CD4-positive, CD25-positive, alpha-beta regulatory T cell (primary cell): Measurements from ENCODE around the gene CCT7. TPM values are rescaled to one million over a fixed set of nuclear protein-coding genes. Genes with fewer than 3 reads are reported as not detected.
A peak's percentile ranks its signal among the peaks of the same experiment; 100 is the strongest.

ENCODE experiments used
- ATAC-seq, 2 donors: fragments of 150-1000 bp; cut with Tn5 transposase; one replicate each; pipeline ENCODE4 v1.10.0; 2021; ENCODE audit warnings: low read depth in 2 of 2, moderate number of reproducible peaks in 2 of 2, moderate library complexity in 1 of 2
- DNase-seq, 3 donors: peaks; one replicate each; pipeline versions ENCODE4 v3.0.0 to v3.0.0-alpha.2; 2012 to 2022; ENCODE audit warnings: mixed read lengths in 1 of 3
- H3K27ac ChIP-seq: one replicate; pipeline ENCODE4 v1.7.0; 2013; ENCODE audit warnings: mild to moderate bottlenecking, low read length; ENCODE audit not compliant: insufficient read depth, poor library complexity, severe bottlenecking
- H3K27me3 ChIP-seq: one replicate; pipeline ENCODE4 v1.7.0; 2013; ENCODE audit warnings: low read length; ENCODE audit not compliant: control insufficient read depth, insufficient read depth
- H3K36me3 ChIP-seq: one replicate; pipeline ENCODE4 v1.7.0; 2013; ENCODE audit warnings: mild to moderate bottlenecking, low read length, moderate library complexity; ENCODE audit not compliant: control insufficient read depth, insufficient read depth
- H3K4me1 ChIP-seq: 2 replicates; pipeline ENCODE4 v1.7.0; 2013; ENCODE audit warnings: mild to moderate bottlenecking, low read length; ENCODE audit not compliant: insufficient read depth, control insufficient read depth, poor library complexity, severe bottlenecking
- H3K4me3 ChIP-seq: one replicate; pipeline ENCODE4 v1.7.0; 2013; ENCODE audit warnings: low read depth, mild to moderate bottlenecking, low read length, moderate library complexity
- H3K9me3 ChIP-seq, 2 experiments: 1 replicate in 1 of 2; 2 replicates in 1 of 2; pipeline ENCODE4 v1.7.0; 2013; ENCODE audit warnings: low read length in 2 of 2, mild to moderate bottlenecking in 1 of 2, moderate library complexity in 1 of 2; ENCODE audit not compliant: control insufficient read depth in 2 of 2
- H3K27ac Mint-ChIP-seq, 3 donors: one replicate each; pipeline ENCODE4 v1.8.0; 2020 to 2022; ENCODE audit warnings: mild to moderate bottlenecking in 3 of 3, mixed read lengths in 3 of 3, moderate library complexity in 2 of 3
- H3K27me3 Mint-ChIP-seq: one replicate; pipeline ENCODE4 v1.8.0; 2022; ENCODE audit warnings: mild to moderate bottlenecking, mixed read lengths
- H3K36me3 Mint-ChIP-seq: one replicate; pipeline ENCODE4 v1.8.0; 2020; ENCODE audit warnings: mixed read lengths
- H3K4me1 Mint-ChIP-seq, 4 donors: one replicate each; pipeline ENCODE4 v1.8.0; 2020 to 2022; ENCODE audit warnings: mixed read lengths in 4 of 4, mild to moderate bottlenecking in 1 of 4
- H3K4me3 Mint-ChIP-seq, 4 donors: one replicate each; pipeline ENCODE4 v1.8.0; 2020 to 2022; ENCODE audit warnings: mild to moderate bottlenecking in 4 of 4, mixed read lengths in 4 of 4, moderate library complexity in 3 of 4
- H3K9me3 Mint-ChIP-seq, 7 donors: one replicate each; pipeline ENCODE4 v1.8.0; 2020 to 2022; ENCODE audit warnings: mixed read lengths in 7 of 7, mild to moderate bottlenecking in 3 of 7, moderate library complexity in 2 of 7
- polyA plus RNA-seq, 4 donors: library from polyadenylated mRNA; unstranded; fragments of 300-500 nt; fragmentation: Illumina TruSeq; gene quantifications; one replicate each; pipeline ENCODE4 v1.2.3, GENCODE V29; 2021
- total RNA-seq: library from RNA; stranded (reverse); gene quantifications from one replicate; pipeline ENCODE4 v1.2.3, GENCODE V29; 2022

The CCT7 gene
- total and polyA plus RNA-seq, 5 donors from 2014 or later: 114 to 287 (median 275) TPM

GRCh38 chr2:73232403-73233153, 1.5 kb upstream of the CCT7 start:
- H3K4me3 ChIP-seq: peak overlapping the region; percentile 93
- Mint-ChIP-seq H3K4me3 (peak overlapping the region; percentile 95 to 99 (median 98)), H3K9me3 (no peaks in the 10 kb centered on the region), H3K4me1 (peaks cover 12 to 39% (median 27%) of the 10 kb centered on the region in 4 donors), H3K27me3 (no peaks in the 10 kb centered on the region), H3K36me3 (peaks cover 5% of the 10 kb centered on the region), H3K27ac (peak overlapping the region in 2 of 3 donors; percentile 88 to 93)
- H3K36me3 ChIP-seq: peaks cover 2% of the 10 kb centered on the region
- H3K27me3 ChIP-seq: no peaks in the 10 kb centered on the region
- H3K27ac ChIP-seq: peak overlapping the region; percentile 95
- ATAC-seq (no peak), DNase-seq (peak in 2 of 3 donors; percentile 10 to 67)
- H3K4me1 ChIP-seq: peaks cover 43% of the 10 kb centered on the region
- no peaks in the 10 kb centered on the region for H3K9me3 ChIP-seq

- Histone ChIP-seq H3K36me3 (peaks cover 4% of the 10 kb centered on the region), H3K4me1 (peaks cover 43% of the 10 kb centered on the region), H3K27ac (peak within 1 kb of the TSS; percentile 95), H3K27me3 (no peaks in the 10 kb centered on the region), H3K4me3 (peak within 1 kb of the TSS; percentile 93), H3K9me3 (no peaks in the 10 kb centered on the region)
- DNase-seq: peak; percentile 95 to 98 (median 96)
- Mint-ChIP-seq H3K27ac (peak within 1 kb of the TSS; percentile 88 to 95 (median 93)), H3K4me3 (peak within 1 kb of the TSS; percentile 95 to 99 (median 98)), H3K9me3 (no peaks in the 10 kb centered on the region), H3K27me3 (no peaks in the 10 kb centered on the region), H3K36me3 (peaks cover 5% of the 10 kb centered on the region), H3K4me1 (peaks cover 12 to 43% (median 30%) of the 10 kb centered on the region in 4 donors)
- peak; percentile 85 to 88 for ATAC-seq
Measured at GRCh38 chr2:73233154-73233931, 765 bp upstream of the CCT7 start, which contains the start of gene PRADC1. Gene PRADC1, minus strand, starts transcription at chr2:73233239. Its CDS starts 79 bp downstream, at chr2:73233160.

- H3K9me3 Mint-ChIP-seq: no peaks in the 10 kb centered on the region
- peak overlapping the region; percentile 65 to 93 (median 88) for H3K27ac Mint-ChIP-seq
- no peaks in the 10 kb centered on the region for H3K9me3 ChIP-seq
- H3K4me3 Mint-ChIP-seq: peak overlapping the region; percentile 95 to 99 (median 98)
- no peaks in the 10 kb centered on the region for H3K27me3 ChIP-seq
- peaks cover 12 to 56% (median 43%) of the 10 kb centered on the region in 4 donors for H3K4me1 Mint-ChIP-seq
- ATAC-seq (no peak), DNase-seq (peak in 2 of 3 donors; percentile 9 to 37)
- H3K4me1 ChIP-seq: peaks cover 43% of the 10 kb centered on the region
- no peaks in the 10 kb centered on the region for H3K27me3 Mint-ChIP-seq
- peak overlapping the region; percentile 93 for H3K4me3 ChIP-seq
- H3K36me3 ChIP-seq: peaks cover 19% of the 10 kb centered on the region
- H3K36me3 Mint-ChIP-seq: peaks cover 5% of the 10 kb centered on the region
- H3K27ac ChIP-seq: peak overlapping the region; percentile 95
Measured at GRCh38 chr2:73235315-73236028, 1.4 kb downstream of the CCT7 start.

- Histone ChIP-seq H3K27ac (no peak overlapping the region), H3K9me3 (no peaks in the 10 kb centered on the region), H3K4me3 (no peak overlapping the region), H3K36me3 (peaks cover 30% of the 10 kb centered on the region), H3K27me3 (no peaks in the 10 kb centered on the region), H3K4me1 (peaks cover 43% of the 10 kb centered on the region)
- Mint-ChIP-seq H3K27me3 (no peaks in the 10 kb centered on the region), H3K9me3 (no peaks in the 10 kb centered on the region), H3K36me3 (peaks cover 5% of the 10 kb centered on the region), H3K27ac (peak overlapping the region; percentile 1 to 90 (median 7)), H3K4me1 (peaks cover 12 to 56% (median 41%) of the 10 kb centered on the region in 4 donors), H3K4me3 (peak overlapping the region in 3 of 4 donors; percentile 18 to 98 (median 98))
- ATAC-seq (no peak), DNase-seq (no peak)
Measured at GRCh38 chr2:73237168-73237567, 3.1 kb downstream of the CCT7 start.

GRCh38 chr2:73238149-73238548, 4.0 kb downstream of the CCT7 start:
- peak overlapping the region in 2 of 3 donors; percentile 78 to 85 for H3K27ac Mint-ChIP-seq

GRCh38 chr2:73238976-73239375, 4.9 kb downstream of the CCT7 start:
- H3K36me3 ChIP-seq: peaks cover 45% of the 10 kb centered on the region
- H3K36me3 Mint-ChIP-seq: peaks cover 9% of the 10 kb centered on the region

More at GRCh38 chr2:73238149-73238548, 4.0 kb downstream of the CCT7 start:
- Histone ChIP-seq H3K36me3 (peaks cover 37% of the 10 kb centered on the region), H3K9me3 (no peaks in the 10 kb centered on the region), H3K27ac (peak overlapping the region; percentile 29), H3K4me1 (peaks cover 38% of the 10 kb centered on the region), H3K27me3 (no peaks in the 10 kb centered on the region), H3K4me3 (no peak overlapping the region)
- Mint-ChIP-seq H3K4me3 (peak overlapping the region in 2 of 4 donors; percentile 31 to 56), H3K27me3 (no peaks in the 10 kb centered on the region), H3K36me3 (peaks cover 7% of the 10 kb centered on the region), H3K4me1 (peaks cover 12 to 52% (median 39%) of the 10 kb centered on the region in 4 donors), H3K9me3 (no peaks in the 10 kb centered on the region)
- DNase-seq (no peak), ATAC-seq (no peak)

GRCh38 chr2:73239776-73240175, 5.7 kb downstream of the CCT7 start:
- DNase-seq (no peak), ATAC-seq (no peak)
- H3K27me3 ChIP-seq: no peaks in the 10 kb centered on the region
- H3K27me3 Mint-ChIP-seq: no peaks in the 10 kb centered on the region
- no peak overlapping the region for H3K4me3 Mint-ChIP-seq
- peaks cover 9% of the 10 kb centered on the region for H3K36me3 Mint-ChIP-seq
- H3K4me1 ChIP-seq: peaks cover 28% of the 10 kb centered on the region
- no peaks in the 10 kb centered on the region for H3K9me3 Mint-ChIP-seq
- H3K27ac Mint-ChIP-seq: peak overlapping the region in 1 of 3 donors; percentile 43
- H3K4me3 ChIP-seq: no peak overlapping the region
- H3K9me3 ChIP-seq: no peaks in the 10 kb centered on the region
- H3K27ac ChIP-seq: no peak overlapping the region
- H3K4me1 Mint-ChIP-seq: peaks cover 12 to 50% (median 39%) of the 10 kb centered on the region in 4 donors
- peaks cover 53% of the 10 kb centered on the region for H3K36me3 ChIP-seq

More at GRCh38 chr2:73238976-73239375, 4.9 kb downstream of the CCT7 start:
- Mint-ChIP-seq H3K4me1 (peaks cover 12 to 51% (median 38%) of the 10 kb centered on the region in 4 donors), H3K9me3 (no peaks in the 10 kb centered on the region), H3K27ac (peak overlapping the region in 1 of 3 donors; percentile 78), H3K27me3 (no peaks in the 10 kb centered on the region), H3K4me3 (no peak overlapping the region)
- Histone ChIP-seq H3K27me3 (no peaks in the 10 kb centered on the region), H3K4me3 (no peak overlapping the region), H3K9me3 (no peaks in the 10 kb centered on the region), H3K4me1 (peaks cover 34% of the 10 kb centered on the region), H3K27ac (no peak overlapping the region)
- no peak for DNase-seq
- no peak for ATAC-seq
